Spleen (tissue), 11 donors: ENCODE data around the gene CFAP251. TPM values are rescaled to one million over a fixed set of nuclear protein-coding genes. Genes with fewer than 3 reads are reported as not detected.

Experiments
- DNase-seq: peaks from one replicate; pipeline ENCODE4 v3.0.0-alpha.2; 2020
- H3K27ac ChIP-seq, 8 donors: fragments of 200-600 bp; sonication (generic) in 7 of 8; 1 replicate in 4 of 8; 2 replicates in 4 of 8; pipeline versions ENCODE4 v1.5.0 to v1.8.0; 2016 to 2021; ENCODE audit warnings: inconsistent platforms in 4 of 8, mild to moderate bottlenecking in 4 of 8, moderate library complexity in 1 of 8
- H3K27me3 ChIP-seq, 7 donors: fragments of 200-600 bp; sonication (generic) in 6 of 7; replicated peaks in 1 of 7; 1 replicate in 4 of 7; 2 replicates in 3 of 7; pipeline versions ENCODE4 v1.5.0 to v1.8.0; 2016 to 2021; ENCODE audit warnings: inconsistent platforms in 3 of 7, mild to moderate bottlenecking in 1 of 7
- H3K36me3 ChIP-seq, 6 donors: fragments of 200-600 bp; sonication (generic) in 5 of 6; 1 replicate in 4 of 6; 2 replicates in 2 of 6; pipeline versions ENCODE4 v1.5.0 to v1.8.0; 2016 to 2021; ENCODE audit warnings: inconsistent platforms in 2 of 6
- H3K4me1 ChIP-seq, 6 donors: fragments of 200-600 bp; sonication (generic) in 5 of 6; 1 replicate in 3 of 6; 2 replicates in 3 of 6; pipeline versions ENCODE4 v1.5.0 to v1.8.0; 2016 to 2021; ENCODE audit warnings: inconsistent platforms in 3 of 6
- H3K4me3 ChIP-seq, 8 donors: fragments of 200-600 bp; sonication (generic) in 7 of 8; 1 replicate in 4 of 8; 2 replicates in 4 of 8; pipeline versions ENCODE4 v1.5.0 to v1.8.0; 2016 to 2021; ENCODE audit warnings: inconsistent platforms in 4 of 8, mild to moderate bottlenecking in 4 of 8, moderate library complexity in 2 of 8
- H3K9me3 ChIP-seq, 8 donors: fragments of 200-600 bp; sonication (generic) in 7 of 8; 1 replicate in 4 of 8; 2 replicates in 4 of 8; pipeline versions ENCODE4 v1.5.0 to v1.8.0; 2016 to 2021; ENCODE audit warnings: inconsistent platforms in 4 of 8
- POLR2A ChIP-seq, 3 donors: fragments of 450-650 bp; IDR thresholded peaks; one replicate each; pipeline ENCODE4 v1.5.1; 2017; ENCODE audit warnings: antibody characterized with exemption in 3 of 3, mild to moderate bottlenecking in 1 of 3
- POLR2AphosphoS5 ChIP-seq, 3 donors: sonication (generic); formaldehyde crosslinking; IDR thresholded peaks; one replicate each; pipeline ENCODE4 v1.5.1; 2017; ENCODE audit warnings: antibody characterized with exemption in 3 of 3
- WGBS, 5 donors: extraction: QIAGEN DNeasy Blood & Tissue Kit in 3 of 5; methylation state at CpG; one replicate each; pipeline versions ENCODE4 v1.1.5 to v1.1.7; 2013 to 2018; 5-methylcytosine and 5-hydroxymethylcytosine counted together
- intact Hi-C: fragments of 100-400 bp; cut with DNase I; formaldehyde crosslinking; loops from one replicate; pipeline ENCODE4 v1.15.0; 2023; ENCODE audit warnings: low total_unique reads
- polyA plus RNA-seq, 3 donors: library from polyadenylated mRNA; stranded (reverse); fragments of 200-250 nt; gene quantifications; one replicate each; pipeline ENCODE4 v1.2.1, GENCODE V29; 2013
- total RNA-seq, 7 donors: library from RNA; depleted of rRNA in 3 of 7; stranded (reverse); fragments of >200 nt in 3 of 7; fragmentation: NEBNext Ultra II Directional in 4 of 7; extraction: Animal tissue kit (Norgen Biotek cat#: 25700) in 4 of 7; gene quantifications; one replicate each; pipeline versions ENCODE4 v1.1.0 to v1.2.1, GENCODE V29; 2016 to 2021
- TF ChIP-seq, protein P1 (sequence below), 11 experiments: fragments of 200-600 bp in 7 of 11; fragments of 450-650 bp in 4 of 11; sonication (generic) in 4 of 11; IDR thresholded peaks in 8 of 11; conservative IDR thresholded peaks in 3 of 11; 1 replicate in 7 of 11; 2 replicates in 4 of 11; pipeline versions ENCODE4 v1.4.0 to v1.8.0; 2016 to 2021; ENCODE audit warnings: antibody characterized with exemption in 11 of 11, inconsistent platforms in 4 of 11, mild to moderate bottlenecking in 1 of 11
- donor health status: healthy with polysubstance abuse.
- donor health status: DM: no; HTN: no; CAD: no; lungs with moderate emphysema.
- donor health status: DM: no; HTN: no; CAD: no.
- donor health status: Bipolar disorder and iron deficiency.
- donor health status: healthy.
- donor health status: DM: no; HTN: no; CAD: no.
- donor health status: DM: yes; HTN: yes; CAD: no.

The CFAP251 gene
- total and polyA plus RNA-seq, 10 donors: 1.3 to 10.5 (median 3.6) TPM

DNA sequence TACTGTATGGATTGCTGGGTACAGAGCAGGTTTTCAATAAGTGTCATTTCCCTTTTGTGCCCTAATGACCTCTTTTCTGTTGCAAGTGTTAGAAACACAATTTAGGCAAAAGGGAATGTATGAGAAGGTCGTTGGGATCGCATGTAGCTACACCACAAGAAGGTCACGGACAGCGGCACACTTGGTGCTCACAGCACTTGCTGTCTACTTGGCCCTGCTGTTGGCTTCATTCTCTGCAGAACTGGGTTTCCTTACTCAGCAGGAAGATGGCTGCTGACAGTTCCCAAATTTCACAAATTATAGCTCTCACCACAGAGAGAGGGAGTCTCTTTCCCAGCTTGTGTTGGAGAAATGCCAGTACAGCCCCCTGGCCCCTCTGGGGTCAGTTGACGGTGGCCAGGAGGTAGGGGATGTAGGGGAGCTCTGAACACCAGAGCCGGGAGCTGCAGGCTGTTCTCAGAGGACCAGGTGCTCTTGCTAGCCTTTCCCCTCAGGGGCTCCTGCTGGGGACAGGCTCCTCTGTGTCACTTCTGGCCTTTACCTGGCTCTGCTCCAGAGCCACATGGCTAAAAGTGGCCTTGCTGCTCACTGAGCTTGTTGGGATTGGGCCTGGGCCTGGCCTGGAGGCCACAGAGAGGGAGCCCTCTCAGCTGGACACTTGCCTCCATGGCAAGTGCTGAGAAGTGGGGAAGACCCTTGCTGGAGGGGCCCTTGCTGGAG, 52.3 kb downstream of the CFAP251 start:
- no peak for DNase-seq
- Histone ChIP-seq H3K9me3 (peaks cover 0 to 16% (median 12%) of the 10 kb centered on the region in 8 donors), H3K4me3 (no peak overlapping the region), H3K27ac (no peak overlapping the region), H3K4me1 (peaks cover 0 to 15% (median 9%) of the 10 kb centered on the region in 6 donors), H3K36me3 (peaks cover 0 to 9% (median 0%) of the 10 kb centered on the region in 6 donors), H3K27me3 (no peaks in the 10 kb centered on the region)
- TF ChIP-seq POLR2A (IDR thresholded peaks at IDR 0.05) (no peak), POLR2AphosphoS5 (IDR thresholded peaks at IDR 0.05) (no peak)
- TF ChIP-seq, protein P1, sequence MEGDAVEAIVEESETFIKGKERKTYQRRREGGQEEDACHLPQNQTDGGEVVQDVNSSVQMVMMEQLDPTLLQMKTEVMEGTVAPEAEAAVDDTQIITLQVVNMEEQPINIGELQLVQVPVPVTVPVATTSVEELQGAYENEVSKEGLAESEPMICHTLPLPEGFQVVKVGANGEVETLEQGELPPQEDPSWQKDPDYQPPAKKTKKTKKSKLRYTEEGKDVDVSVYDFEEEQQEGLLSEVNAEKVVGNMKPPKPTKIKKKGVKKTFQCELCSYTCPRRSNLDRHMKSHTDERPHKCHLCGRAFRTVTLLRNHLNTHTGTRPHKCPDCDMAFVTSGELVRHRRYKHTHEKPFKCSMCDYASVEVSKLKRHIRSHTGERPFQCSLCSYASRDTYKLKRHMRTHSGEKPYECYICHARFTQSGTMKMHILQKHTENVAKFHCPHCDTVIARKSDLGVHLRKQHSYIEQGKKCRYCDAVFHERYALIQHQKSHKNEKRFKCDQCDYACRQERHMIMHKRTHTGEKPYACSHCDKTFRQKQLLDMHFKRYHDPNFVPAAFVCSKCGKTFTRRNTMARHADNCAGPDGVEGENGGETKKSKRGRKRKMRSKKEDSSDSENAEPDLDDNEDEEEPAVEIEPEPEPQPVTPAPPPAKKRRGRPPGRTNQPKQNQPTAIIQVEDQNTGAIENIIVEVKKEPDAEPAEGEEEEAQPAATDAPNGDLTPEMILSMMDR (IDR thresholded peaks at IDR 0.05 in 8 of 11, conservative IDR thresholded peaks at IDR 0.05 in 3 of 11): no peak
- 61 to 75% (median 68%) methylated on average over 6 of the region's 6 CpGs for WGBS, 5 donors
- intact Hi-C loops: no loop called here

DNA sequence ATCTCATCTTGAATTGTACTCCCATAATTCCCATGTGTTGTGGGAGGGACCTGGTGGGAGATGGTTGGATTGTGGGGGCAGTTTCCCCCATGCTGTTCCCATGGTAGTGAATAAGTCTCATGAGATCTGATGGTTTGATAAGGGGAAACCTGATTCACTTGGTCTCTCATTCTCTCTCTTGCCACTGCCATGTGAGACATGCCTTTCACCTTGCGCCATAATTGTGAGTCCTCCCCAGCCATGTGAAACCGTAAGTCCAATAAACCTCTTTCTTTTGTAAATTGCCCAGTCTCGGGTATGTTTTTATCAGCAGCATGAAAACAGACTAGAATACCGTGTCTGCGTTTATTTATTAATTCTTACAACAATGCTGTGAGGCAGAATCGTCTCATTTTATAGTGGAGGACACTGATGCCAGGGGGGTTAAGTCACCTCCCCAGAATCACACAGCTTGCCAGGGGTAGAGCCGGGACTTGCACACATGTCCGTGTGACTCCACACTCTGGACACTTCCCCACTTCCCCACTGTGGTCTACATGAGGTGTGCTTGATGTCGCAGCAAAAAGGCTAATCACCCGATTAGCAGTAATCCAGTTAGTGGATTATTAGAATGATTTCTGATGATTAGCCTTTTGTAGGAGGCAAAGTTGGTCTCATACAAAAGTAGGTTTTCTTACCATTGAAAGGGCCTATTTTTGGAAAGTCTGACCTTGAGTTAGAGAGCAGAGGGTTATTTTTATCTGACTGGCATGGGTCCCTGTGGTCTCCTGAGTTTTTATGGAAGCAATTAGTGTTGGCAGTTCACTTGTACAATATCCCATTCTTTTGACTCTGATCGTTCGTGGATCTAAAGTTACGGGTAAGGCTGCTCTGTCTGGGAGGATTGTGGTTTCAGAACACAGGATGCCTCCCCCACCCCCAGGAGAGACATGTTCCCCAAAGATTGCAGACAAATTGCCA, 55.9 kb downstream of the CFAP251 start:
- no peak for DNase-seq
- Histone ChIP-seq H3K4me3 (no peak overlapping the region), H3K4me1 (peaks cover 0 to 9% (median under 1%) of the 10 kb centered on the region in 6 donors), H3K36me3 (peaks cover 0 to 3% (median 0%) of the 10 kb centered on the region in 6 donors), H3K27me3 (no peaks in the 10 kb centered on the region), H3K9me3 (peaks cover 0 to 16% (median 12%) of the 10 kb centered on the region in 8 donors), H3K27ac (no peak overlapping the region)
- 76 to 82% (median 79%) methylated on average over 13 of the region's 13 CpGs for WGBS, 5 donors
- TF ChIP-seq, protein P1 (IDR thresholded peaks at IDR 0.05 in 8 of 11, conservative IDR thresholded peaks at IDR 0.05 in 3 of 11): no peak
- no peak for TF ChIP-seq POLR2A (IDR thresholded peaks at IDR 0.05)
- TF ChIP-seq POLR2AphosphoS5 (IDR thresholded peaks at IDR 0.05): no peak
- intact Hi-C loops: no loop called here

DNA sequence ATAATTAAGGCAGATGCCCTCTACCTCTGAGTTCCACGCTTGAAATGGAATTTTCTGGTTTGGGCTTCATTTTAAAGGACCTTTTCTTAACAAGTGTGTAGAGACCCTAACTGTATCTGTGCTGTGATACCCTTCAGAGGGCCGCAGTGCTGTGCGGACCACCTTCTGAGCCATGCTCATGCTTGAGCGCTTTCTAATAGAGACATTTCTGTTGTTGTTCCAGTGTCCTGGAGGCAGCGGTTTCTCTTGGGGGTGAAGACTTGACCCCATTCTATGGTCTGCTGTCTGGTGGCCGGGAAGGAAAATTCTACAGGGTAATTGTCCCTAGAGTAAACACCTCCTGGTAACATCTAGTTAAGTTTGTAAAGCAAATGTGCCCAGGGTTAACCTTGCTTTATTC, 56.6 kb downstream of the CFAP251 start:
- 88 to 97% (median 92%) methylated on average over 6 of the region's 6 CpGs for WGBS, 5 donors
- no peak for TF ChIP-seq POLR2A (IDR thresholded peaks at IDR 0.05)
- TF ChIP-seq, protein P1 (IDR thresholded peaks at IDR 0.05 in 8 of 11, conservative IDR thresholded peaks at IDR 0.05 in 3 of 11): no peak
- no peak for TF ChIP-seq POLR2AphosphoS5 (IDR thresholded peaks at IDR 0.05)
- Histone ChIP-seq H3K36me3 (peaks cover 0 to 3% (median 0%) of the 10 kb centered on the region in 6 donors), H3K27me3 (no peaks in the 10 kb centered on the region), H3K4me1 (peaks cover 0 to 14% (median 5%) of the 10 kb centered on the region in 6 donors), H3K9me3 (peaks cover 0 to 16% (median 12%) of the 10 kb centered on the region in 8 donors), H3K4me3 (no peak overlapping the region), H3K27ac (no peak overlapping the region)
- DNase-seq: no peak
- intact Hi-C loops: no loop called here
